Kidney capillary endothelial cell (primary cell): Measurements from ENCODE around the gene SF3A2.
"Not testable (repeated sequence)": the region's sequence is repeated elsewhere in the genome, so short reads cannot be mapped to it uniquely, and the experiment has no call there.

Experiments used
- DNase-seq: peaks from one replicate; pipeline ENCODE4 v3.0.0-alpha.2; 2018; ENCODE audit warnings: low spot score

The SF3A2 gene

GRCh38 chr19:2236314-2237050, at the start of gene SF3A2, which contains the start of gene PLEKHJ1:
Gene SF3A2 (plus strand): TSS chr19:2236824. CDS start chr19:2243419, 6,595 bp downstream.
Gene PLEKHJ1 (minus strand): TSS chr19:2236329. CDS start chr19:2236248, 81 bp downstream.
- DNase-seq, result peak; percentile 98

- DNase-seq, result no peak
Observed at GRCh38 chr19:2187159-2187558, 49.5 kb upstream of the SF3A2 start.

GRCh38 chr19:2188708-2189385, 47.8 kb upstream of the SF3A2 start:
- DNase-seq, result no peak

- DNase-seq, result no peak
Observed at GRCh38 chr19:2189880-2190279, 46.7 kb upstream of the SF3A2 start.

- no peak for DNase-seq
Observed at GRCh38 chr19:2190848-2191455, 45.7 kb upstream of the SF3A2 start.

GRCh38 chr19:2191456-2192310, 44.9 kb upstream of the SF3A2 start:
- no peak for DNase-seq

GRCh38 chr19:2192862-2193261, 43.8 kb upstream of the SF3A2 start:
- DNase-seq, result no peak

- DNase-seq, result no peak
Observed at GRCh38 chr19:2193807-2194206, 42.8 kb upstream of the SF3A2 start.

- DNase-seq, result no peak
Observed at GRCh38 chr19:2194513-2195078, 42.0 kb upstream of the SF3A2 start.

- no peak for DNase-seq
Observed at GRCh38 chr19:2195361-2195760, 41.3 kb upstream of the SF3A2 start.

GRCh38 chr19:2195914-2196313, 40.7 kb upstream of the SF3A2 start:
- no peak for DNase-seq

- no peak for DNase-seq
Observed at GRCh38 chr19:2197270-2197669, 39.4 kb upstream of the SF3A2 start.

- no peak for DNase-seq
Observed at GRCh38 chr19:2198317-2198716, 38.3 kb upstream of the SF3A2 start.

GRCh38 chr19:2199215-2199614, 37.4 kb upstream of the SF3A2 start:
- DNase-seq, result no peak

- no peak for DNase-seq
Observed at GRCh38 chr19:2199861-2200623, 36.6 kb upstream of the SF3A2 start.

GRCh38 chr19:2200624-2201294, 35.9 kb upstream of the SF3A2 start:
- DNase-seq, result not testable (repeated sequence)

- DNase-seq, result no peak
Observed at GRCh38 chr19:2201473-2202148, 35.0 kb upstream of the SF3A2 start.

GRCh38 chr19:2202366-2202765, 34.3 kb upstream of the SF3A2 start:
- DNase-seq, result no peak

GRCh38 chr19:2207008-2207407, 29.6 kb upstream of the SF3A2 start:
- no peak for DNase-seq
